H1 (cell line): Measurements from ENCODE around the gene GINS2. TPM values are rescaled to one million over a fixed set of nuclear protein-coding genes. Genes with fewer than 3 reads are reported as not detected.

Experiments used
- CTBP2 ChIP-seq: IDR thresholded peaks from 2 replicates; pipeline ENCODE4 v1.7.0; 2011; ENCODE audit warnings: borderline replicate concordance, mild to moderate bottlenecking, moderate library complexity, mixed read lengths, low read length; ENCODE audit not compliant: insufficient read depth, insufficient read length
- SP2 ChIP-seq: IDR thresholded peaks from 2 replicates; pipeline ENCODE4 v1.6.1; 2012; ENCODE audit warnings: mild to moderate bottlenecking, low read length, inconsistent platforms
- polyA plus RNA-seq, 7 experiments: library from polyadenylated mRNA; depleted of rRNA in 3 of 7; stranded (reverse) in 5 of 7; unstranded in 2 of 7; fragments of >200 nt in 5 of 7; fragments of 200-250 nt in 2 of 7; gene quantifications; 1 replicate in 5 of 7; 2 replicates in 1 of 7; 4 replicates in 1 of 7; pipeline versions ENCODE4 v1.2.1 to v1.2.3, GENCODE V29; 2011 to 2013; ENCODE audit warnings: missing spikeins in 2 of 7, mixed read lengths in 2 of 7
- total RNA-seq: library from RNA; stranded (reverse); fragmentation: NEBNext Ultra II Directional; extraction: Animal tissue kit (Norgen Biotek cat#: 25700); gene quantifications from 2 replicates; pipeline ENCODE4 v1.2.1, GENCODE V29; 2021

GINS2 gene
- total and polyA plus RNA-seq, 2 of the 8 experiments (the other 6 are each of a cell fraction or from before 2014, with no cell fraction given), result 29.4 to 59.1 TPM

DNA sequence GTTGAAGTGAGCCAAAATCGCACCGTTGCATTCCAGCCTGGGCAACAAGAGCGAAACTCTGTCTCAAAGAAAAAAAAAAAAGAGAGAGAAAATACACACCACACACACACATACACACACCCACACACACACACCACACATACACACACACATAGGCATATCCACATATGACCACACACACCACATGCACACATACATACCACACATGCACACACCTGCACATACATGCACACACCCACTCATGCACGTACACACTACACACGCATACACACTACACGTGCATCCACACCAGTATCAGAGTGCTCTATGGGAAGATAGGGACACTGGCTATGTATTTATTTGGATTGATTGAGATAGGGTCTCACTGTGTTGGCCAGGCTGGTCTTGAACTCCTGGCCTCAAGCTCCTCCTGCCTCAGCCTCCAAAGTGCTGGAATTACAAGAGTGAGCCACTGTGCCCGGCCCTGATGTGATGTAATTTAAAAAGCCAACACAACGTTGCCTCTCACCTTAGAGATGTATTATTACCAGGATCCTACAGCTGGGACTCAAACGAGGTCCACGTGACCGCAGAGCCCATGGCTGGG, 17.8 kb upstream of the GINS2 start (continued):
- TF ChIP-seq SP2 (no peak), CTBP2 (no peak)
